ENCODE data around the gene C1orf159. TPM values are rescaled to one million over a fixed set of nuclear protein-coding genes. Genes with fewer than 3 reads are reported as not detected.

C1orf159 gene
- total and polyA plus RNA-seq, 10 of the 15 experiments (the other 5 are each of a cell fraction or from before 2014, with no cell fraction given) = 0.11 to 23.4 (median 8.0) TPM

- ChIA-PET POLR2A (no interaction called here), CTCF (no interaction called here), SMC1A (ENCODE audit: uncharacterized antibody, unreplicated experiment) (no interaction called here), RAD21 (ENCODE audit: unreplicated experiment) (no interaction called here)
- Histone ChIP-seq H3K4me2 (ENCODE audit: control insufficient read depth, insufficient read depth) (no peak overlapping the region), H3K27ac (ENCODE audit: control insufficient read depth, insufficient read depth) (no peak overlapping the region), H2AFZ (ENCODE audit: control insufficient read depth, low read depth, low read length) (no peak overlapping the region), H3K4me1 (ENCODE audit: control insufficient read depth, insufficient read depth, low read length) (peaks cover 7% of the 10 kb centered on the region; the same call in 1 of the 2 replicates), H4K20me1 (ENCODE audit: control insufficient read depth, insufficient read depth) (no peaks in the 10 kb centered on the region), H3K36me3 (ENCODE audit: control insufficient read depth in 2 of 2, insufficient read depth in 2 of 2, low read length in 1 of 2) (no peaks in the 10 kb centered on the region), H3K79me2 (ENCODE audit: control insufficient read depth, insufficient read depth, low read length) (no peaks in the 10 kb centered on the region), H3K9me3 (replicated peaks; ENCODE audit: control insufficient read depth, insufficient read depth, low read length) (no peaks in the 10 kb centered on the region), H3K4me3 (no peak overlapping the region), H3K27me3 (replicated peaks in 1 of 2; ENCODE audit: control insufficient read depth in 2 of 2, insufficient read depth in 2 of 2, low read length in 1 of 2) (no peaks in the 10 kb centered on the region), H3K9ac (ENCODE audit: control insufficient read depth, insufficient read depth, low read length) (no peak overlapping the region)
- intact Hi-C loops (cut with micrococcal nuclease; ENCODE audit: unreplicated experiment) (no loop called here), in situ Hi-C loops (cut with MboI) (no loop called here)
- DNase-seq (ENCODE audit: low read depth, low spot score) (no peak), FAIRE-seq (no peak), ATAC-seq (peak; percentile 54)
- 98% methylated on average over 25 of the region's 28 CpGs for WGBS (ENCODE audit: insufficient coverage, insufficient replicate concordance, low lambda C conversion rate, missing lambda C conversion rate)
- no TSS peak for BruUV-seq (replicated peaks)
- TF ChIP-seq SIX5 (IDR thresholded peaks at IDR 0.05; ENCODE audit: low read depth, low read length, severe bottlenecking) = no peak
- TF ChIP-seq NKRF (conservative IDR thresholded peaks at IDR 0.05) = no peak
- TF ChIP-seq MYB (IDR thresholded peaks at IDR 0.05; ENCODE audit: borderline replicate concordance, low read depth, low read length) = no peak
- TF ChIP-seq CEBPZ (IDR thresholded peaks at IDR 0.05; ENCODE audit: low read depth, low read length) = no peak
- no peak for TF ChIP-seq CUX1 (IDR thresholded peaks at IDR 0.05; ENCODE audit: insufficient replicate concordance, low read depth, low read length)
- TF ChIP-seq EZH2 (IDR thresholded peaks at IDR 0.05; ENCODE audit: borderline replicate concordance, control insufficient read depth, low read depth, low read length) = no peak
- TF ChIP-seq E2F4 (IDR thresholded peaks at IDR 0.05; ENCODE audit: low read depth, low read length) = no peak
- TF ChIP-seq MTA2 (IDR thresholded peaks at IDR 0.05; ENCODE audit: low read depth) = no peak
- no peak for TF ChIP-seq CEBPB (IDR thresholded peaks at IDR 0.05; ENCODE audit: borderline replicate concordance in 1 of 2, low read depth in 2 of 2, low read length in 2 of 2)
- no peak for TF ChIP-seq PAX8 (IDR thresholded peaks at IDR 0.05)
- no peak for TF ChIP-seq IKZF2 (IDR thresholded peaks at IDR 0.05)
Observed at GRCh38 chr1:1091344-1092148, 24.3 kb downstream of the C1orf159 start.

Measured in GM12878 (cell line).